HCT116 (cell line): ENCODE measurements around the gene ADRA1B. TPM values are rescaled to one million over a fixed set of nuclear protein-coding genes. Genes with fewer than 3 reads are reported as not detected.

Experiments used
- ATAC-seq: fragments of 200-7000 bp; cut with Tn5 transposase; 2 replicates; pipeline ENCODE4 v1.9.1; 2020; ENCODE audit warnings: mild to moderate bottlenecking, moderate library complexity
- BruUV-seq: library from RNA; stranded (reverse); fragments of 400-500 nt; replicated peaks from 2 replicates; lab custom pipeline; 2021; lab: Mats Ljungman, UMichigan
- CTCF ChIA-PET: fragments of 300-600 bp; sonication (Branson Sonifier 250); formaldehyde crosslinking; loops from one replicate; lab custom pipeline; 2021; ENCODE audit warnings: antibody characterized with exemption; lab: Charles Lee
- POLR2A ChIA-PET: fragments of 300-600, 350-600 bp; sonication (Branson Sonifier 250); formaldehyde crosslinking; loops from one replicate; lab custom pipeline; 2021; ENCODE audit warnings: antibody characterized with exemption; lab: Charles Lee
- RAD21 ChIA-PET, 2 experiments: fragments of 300-600 bp; sonication (Branson Sonifier 250); formaldehyde crosslinking; loops; one replicate each; lab custom pipeline; 2023; ENCODE audit warnings: low total read pairs in 2 of 2; ENCODE audit not compliant: uncharacterized antibody in 2 of 2, unreplicated experiment in 2 of 2, low non-redundant PET in 1 of 2; lab: Charles Lee
- DNase-seq: peaks from one replicate; pipeline ENCODE4 v3.0.0-alpha.2; 2010; ENCODE audit warnings: low read depth, low spot score
- H2AFZ ChIP-seq: fragments of 200-600 bp; shearing (Covaris generic), sonication (generic); 2 replicates; pipeline ENCODE4 v1.6.1; 2017; ENCODE audit warnings: low read depth, mixed run types, mixed read lengths, antibody characterized with exemption, low read length; ENCODE audit not compliant: poor library complexity, severe bottlenecking
- H3K27ac ChIP-seq: 2 replicates; pipeline ENCODE4 v1.5.1; 2012; ENCODE audit warnings: low read depth, low read length
- H3K27me3 ChIP-seq: fragments of 200-600 bp; sonication (generic); 2 replicates; pipeline ENCODE4 v1.6.1; 2016; ENCODE audit warnings: mixed run types, low read length, mixed read lengths; ENCODE audit not compliant: insufficient read depth
- H3K36me3 ChIP-seq, 2 experiments: fragments of 200-500 bp in 1 of 2; fragments of 200-600 bp in 1 of 2; sonication (Bioruptor generic) in 1 of 2; sonication (generic) in 1 of 2; 2 replicates each; pipeline versions ENCODE4 v1.5.1 to v1.6.1; 2014 to 2016; ENCODE audit warnings: low read length in 2 of 2, inconsistent platforms in 1 of 2, mixed read lengths in 1 of 2, mixed run types in 1 of 2; ENCODE audit not compliant: insufficient read depth in 2 of 2, control insufficient read depth in 1 of 2
- H3K4me1 ChIP-seq, 2 experiments: fragments of 200-600 bp in 1 of 2; sonication (generic) in 1 of 2; 2 replicates each; pipeline versions ENCODE4 v1.5.1 to v1.6.1; 2012 to 2017; ENCODE audit warnings: low read length in 2 of 2, inconsistent platforms in 1 of 2, mild to moderate bottlenecking in 1 of 2, mixed read lengths in 1 of 2, mixed run types in 1 of 2, moderate library complexity in 1 of 2; ENCODE audit not compliant: insufficient read depth in 2 of 2, control insufficient read depth in 1 of 2
- H3K4me2 ChIP-seq: fragments of 200-600 bp; sonication (generic); 2 replicates; pipeline ENCODE4 v1.6.1; 2017; ENCODE audit warnings: mixed run types, low read length, mixed read lengths
- H3K4me3 ChIP-seq, 2 experiments: fragments of 200-600 bp in 1 of 2; sonication (generic) in 1 of 2; replicated peaks in 1 of 2; 2 replicates each; pipeline ENCODE4 v1.5.1; 2011 to 2016; ENCODE audit warnings: low read length in 2 of 2, control low read depth in 1 of 2, low read depth in 1 of 2, mild to moderate bottlenecking in 1 of 2, mixed read lengths in 1 of 2, mixed run types in 1 of 2
- H3K79me2 ChIP-seq: fragments of 200-600 bp; sonication (generic); 2 replicates; pipeline ENCODE4 v1.6.1; 2017; ENCODE audit warnings: mild to moderate bottlenecking, mixed run types, low read length, moderate library complexity, mixed read lengths; ENCODE audit not compliant: insufficient read depth
- H3K9ac ChIP-seq: fragments of 200-600 bp; sonication (generic); 2 replicates; pipeline ENCODE4 v1.6.1; 2016; ENCODE audit warnings: low read length, mixed read lengths
- H3K9me2 ChIP-seq: fragments of 200-600 bp; sonication (generic), shearing (Covaris generic); 2 replicates; pipeline ENCODE4 v1.6.1; 2017; ENCODE audit warnings: mixed run types, mild to moderate bottlenecking, moderate library complexity; ENCODE audit not compliant: insufficient read depth
- H3K9me3 ChIP-seq, 2 experiments: fragments of 200-500 bp in 1 of 2; fragments of 200-600 bp in 1 of 2; sonication (Bioruptor generic) in 1 of 2; sonication (generic) in 1 of 2; 2 replicates each; pipeline ENCODE4 v1.6.1; 2014 to 2017; ENCODE audit warnings: low read length in 2 of 2, mixed read lengths in 2 of 2, inconsistent platforms in 1 of 2, low read depth in 1 of 2, mild to moderate bottlenecking in 1 of 2, mixed run types in 1 of 2, moderate library complexity in 1 of 2; ENCODE audit not compliant: control insufficient read depth in 1 of 2, insufficient read depth in 1 of 2
- H4K20me1 ChIP-seq: fragments of 200-600 bp; sonication (generic), shearing (Covaris generic); 2 replicates; pipeline ENCODE4 v1.6.1; 2017; ENCODE audit warnings: mixed run types, mild to moderate bottlenecking, moderate library complexity; ENCODE audit not compliant: insufficient read depth
- CBX3 ChIP-seq: IDR thresholded peaks from 2 replicates; pipeline ENCODE4 v1.6.1; 2012; ENCODE audit warnings: low read depth
- FOSL1 ChIP-seq: IDR thresholded peaks from 2 replicates; pipeline ENCODE4 v1.6.1; 2012; ENCODE audit warnings: low read depth
- JUND ChIP-seq: IDR thresholded peaks from 2 replicates; pipeline ENCODE4 v1.6.1; 2012
- POLR2A ChIP-seq: IDR thresholded peaks from 2 replicates; pipeline ENCODE4 v1.7.0; 2011; ENCODE audit warnings: borderline replicate concordance; ENCODE audit not compliant: insufficient read depth, insufficient read length; ENCODE audit errors: extremely low read depth
- SRF ChIP-seq: IDR thresholded peaks from 2 replicates; pipeline ENCODE4 v1.6.1; 2012; ENCODE audit warnings: low read depth
- ZFX ChIP-seq: fragments of 450-650 bp; IDR thresholded peaks from 2 replicates; pipeline ENCODE4 v1.6.1; 2017
- intact Hi-C: fragments of 100-400 bp; cut with micrococcal nuclease; formaldehyde crosslinking; loops from 2 replicates; pipeline ENCODE4 v1.10.0; 2022
- total RNA-seq: library from RNA; stranded (reverse); gene quantifications from one replicate; pipeline ENCODE4 v1.2.1, GENCODE V29; 2021; ENCODE audit not compliant: unreplicated experiment
- TF ChIP-seq, protein P1 (sequence below): IDR thresholded peaks from 2 replicates; pipeline ENCODE4 v1.6.1; 2012; ENCODE audit warnings: low read depth

The ADRA1B gene
- total RNA-seq, 1 experiment from 2014 or later, result not detected

GRCh38 chr5:159923008-159923407 lies 6.7 kb downstream of the ADRA1B start:
- H3K27ac ChIP-seq, result no peak overlapping the region

More at GRCh38 chr5:159923008-159923407, 6.7 kb downstream of the ADRA1B start:
- RAD21 ChIA-PET, result no interaction called here
- POLR2A ChIA-PET, result no interaction called here
- Histone ChIP-seq H3K27me3 (peaks cover 6% of the 10 kb centered on the region; the same call in 1 of the 2 replicates), H3K36me3 (no peaks in the 10 kb centered on the region), H3K9ac (no peak overlapping the region), H3K4me2 (no peak overlapping the region), H2AFZ (no peak overlapping the region), H4K20me1 (no peaks in the 10 kb centered on the region), H3K9me2 (no peaks in the 10 kb centered on the region), H3K4me3 (no peak overlapping the region), H3K9me3 (no peaks in the 10 kb centered on the region), H3K79me2 (no peaks in the 10 kb centered on the region), H3K4me1 (peaks cover 0 to 4% of the 10 kb centered on the region in 2 experiments; a peak in 3 of 4 replicates)
- BruUV-seq, result no TSS peak
- DNase-seq, result no peak
- CTCF ChIA-PET, result no interaction called here
- ATAC-seq, result no peak
- TF ChIP-seq FOSL1 (no peak), CBX3 (no peak), ZFX (no peak), SRF (no peak), POLR2A (no peak), JUND (no peak)
- TF ChIP-seq, protein P1, sequence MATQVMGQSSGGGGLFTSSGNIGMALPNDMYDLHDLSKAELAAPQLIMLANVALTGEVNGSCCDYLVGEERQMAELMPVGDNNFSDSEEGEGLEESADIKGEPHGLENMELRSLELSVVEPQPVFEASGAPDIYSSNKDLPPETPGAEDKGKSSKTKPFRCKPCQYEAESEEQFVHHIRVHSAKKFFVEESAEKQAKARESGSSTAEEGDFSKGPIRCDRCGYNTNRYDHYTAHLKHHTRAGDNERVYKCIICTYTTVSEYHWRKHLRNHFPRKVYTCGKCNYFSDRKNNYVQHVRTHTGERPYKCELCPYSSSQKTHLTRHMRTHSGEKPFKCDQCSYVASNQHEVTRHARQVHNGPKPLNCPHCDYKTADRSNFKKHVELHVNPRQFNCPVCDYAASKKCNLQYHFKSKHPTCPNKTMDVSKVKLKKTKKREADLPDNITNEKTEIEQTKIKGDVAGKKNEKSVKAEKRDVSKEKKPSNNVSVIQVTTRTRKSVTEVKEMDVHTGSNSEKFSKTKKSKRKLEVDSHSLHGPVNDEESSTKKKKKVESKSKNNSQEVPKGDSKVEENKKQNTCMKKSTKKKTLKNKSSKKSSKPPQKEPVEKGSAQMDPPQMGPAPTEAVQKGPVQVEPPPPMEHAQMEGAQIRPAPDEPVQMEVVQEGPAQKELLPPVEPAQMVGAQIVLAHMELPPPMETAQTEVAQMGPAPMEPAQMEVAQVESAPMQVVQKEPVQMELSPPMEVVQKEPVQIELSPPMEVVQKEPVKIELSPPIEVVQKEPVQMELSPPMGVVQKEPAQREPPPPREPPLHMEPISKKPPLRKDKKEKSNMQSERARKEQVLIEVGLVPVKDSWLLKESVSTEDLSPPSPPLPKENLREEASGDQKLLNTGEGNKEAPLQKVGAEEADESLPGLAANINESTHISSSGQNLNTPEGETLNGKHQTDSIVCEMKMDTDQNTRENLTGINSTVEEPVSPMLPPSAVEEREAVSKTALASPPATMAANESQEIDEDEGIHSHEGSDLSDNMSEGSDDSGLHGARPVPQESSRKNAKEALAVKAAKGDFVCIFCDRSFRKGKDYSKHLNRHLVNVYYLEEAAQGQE, result no peak
- intact Hi-C loops, result no loop called here
